ENCODE measurements around the gene PRICKLE4. TPM values are rescaled to one million over a fixed set of nuclear protein-coding genes. Genes with fewer than 3 reads are reported as not detected.

The PRICKLE4 gene
- total RNA-seq, 1 experiment from 2014 or later = 1.6 TPM

DNA sequence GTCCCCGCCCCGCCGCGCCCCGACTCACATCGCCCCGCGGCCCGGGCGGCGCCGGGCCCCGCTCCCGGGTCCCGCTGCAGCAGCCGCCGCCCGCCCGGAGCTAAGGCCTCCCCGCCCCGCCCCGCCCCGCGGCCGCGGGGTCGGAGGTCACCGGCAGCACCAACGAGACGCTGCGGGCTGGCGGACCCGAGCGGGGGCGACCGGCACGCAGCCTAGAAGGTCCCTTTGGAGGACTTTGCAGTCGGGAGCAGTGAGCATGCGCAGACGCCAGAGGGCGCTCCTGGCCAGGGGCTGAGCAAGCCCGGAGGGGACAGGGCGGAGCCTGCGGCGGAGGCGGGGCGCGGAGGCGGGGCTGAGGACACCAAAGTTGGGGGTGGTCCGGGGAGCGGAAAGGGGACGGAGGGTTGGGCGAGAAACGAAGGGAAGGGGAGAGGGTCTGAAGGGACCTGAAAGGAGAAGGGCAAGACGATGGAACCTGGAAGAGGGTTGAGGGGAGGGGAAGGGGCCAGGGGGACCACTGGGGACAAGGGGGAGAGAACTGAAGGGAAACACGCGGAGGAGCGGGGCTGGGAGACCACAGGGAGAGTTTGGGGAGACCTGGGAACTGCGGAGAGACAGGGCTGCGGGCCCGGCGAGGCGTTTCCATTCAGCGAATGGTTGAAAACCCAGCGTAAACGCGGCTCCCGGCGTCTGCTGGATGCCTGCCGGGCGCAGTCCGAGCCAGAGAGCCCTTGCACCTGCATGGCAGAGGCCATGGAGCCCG, 613 bp upstream of the PRICKLE4 start, which contains the start of gene FRS3:
TSS of gene FRS3 (minus strand) at position 113 of the 763 bp plus-strand sequence. CDS start 2,913 bp downstream, outside the sequence.
- BruUV-seq (replicated peaks) = no TSS peak
- TF ChIP-seq, protein P1, sequence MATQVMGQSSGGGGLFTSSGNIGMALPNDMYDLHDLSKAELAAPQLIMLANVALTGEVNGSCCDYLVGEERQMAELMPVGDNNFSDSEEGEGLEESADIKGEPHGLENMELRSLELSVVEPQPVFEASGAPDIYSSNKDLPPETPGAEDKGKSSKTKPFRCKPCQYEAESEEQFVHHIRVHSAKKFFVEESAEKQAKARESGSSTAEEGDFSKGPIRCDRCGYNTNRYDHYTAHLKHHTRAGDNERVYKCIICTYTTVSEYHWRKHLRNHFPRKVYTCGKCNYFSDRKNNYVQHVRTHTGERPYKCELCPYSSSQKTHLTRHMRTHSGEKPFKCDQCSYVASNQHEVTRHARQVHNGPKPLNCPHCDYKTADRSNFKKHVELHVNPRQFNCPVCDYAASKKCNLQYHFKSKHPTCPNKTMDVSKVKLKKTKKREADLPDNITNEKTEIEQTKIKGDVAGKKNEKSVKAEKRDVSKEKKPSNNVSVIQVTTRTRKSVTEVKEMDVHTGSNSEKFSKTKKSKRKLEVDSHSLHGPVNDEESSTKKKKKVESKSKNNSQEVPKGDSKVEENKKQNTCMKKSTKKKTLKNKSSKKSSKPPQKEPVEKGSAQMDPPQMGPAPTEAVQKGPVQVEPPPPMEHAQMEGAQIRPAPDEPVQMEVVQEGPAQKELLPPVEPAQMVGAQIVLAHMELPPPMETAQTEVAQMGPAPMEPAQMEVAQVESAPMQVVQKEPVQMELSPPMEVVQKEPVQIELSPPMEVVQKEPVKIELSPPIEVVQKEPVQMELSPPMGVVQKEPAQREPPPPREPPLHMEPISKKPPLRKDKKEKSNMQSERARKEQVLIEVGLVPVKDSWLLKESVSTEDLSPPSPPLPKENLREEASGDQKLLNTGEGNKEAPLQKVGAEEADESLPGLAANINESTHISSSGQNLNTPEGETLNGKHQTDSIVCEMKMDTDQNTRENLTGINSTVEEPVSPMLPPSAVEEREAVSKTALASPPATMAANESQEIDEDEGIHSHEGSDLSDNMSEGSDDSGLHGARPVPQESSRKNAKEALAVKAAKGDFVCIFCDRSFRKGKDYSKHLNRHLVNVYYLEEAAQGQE (IDR thresholded peaks at IDR 0.05; ENCODE audit: insufficient read depth in 1 of 2, low read depth in 2 of 2, low read length in 1 of 2) = peak in 1 of 2 experiments; percentile 56; a peak in 1 of 4 replicates
- TF ChIP-seq TCF7L2 (IDR thresholded peaks at IDR 0.05; ENCODE audit: low read depth, low read length) (no peak), SIN3A (IDR thresholded peaks at IDR 0.05; ENCODE audit: borderline replicate concordance, insufficient read depth, low read depth, low read length) (peak; percentile 80; the same call in 1 of the 2 replicates), POLR2AphosphoS5 (IDR thresholded peaks at IDR 0.05; ENCODE audit: low read depth, low read length) (peak; percentile 69)
- TF ChIP-seq, protein P2, sequence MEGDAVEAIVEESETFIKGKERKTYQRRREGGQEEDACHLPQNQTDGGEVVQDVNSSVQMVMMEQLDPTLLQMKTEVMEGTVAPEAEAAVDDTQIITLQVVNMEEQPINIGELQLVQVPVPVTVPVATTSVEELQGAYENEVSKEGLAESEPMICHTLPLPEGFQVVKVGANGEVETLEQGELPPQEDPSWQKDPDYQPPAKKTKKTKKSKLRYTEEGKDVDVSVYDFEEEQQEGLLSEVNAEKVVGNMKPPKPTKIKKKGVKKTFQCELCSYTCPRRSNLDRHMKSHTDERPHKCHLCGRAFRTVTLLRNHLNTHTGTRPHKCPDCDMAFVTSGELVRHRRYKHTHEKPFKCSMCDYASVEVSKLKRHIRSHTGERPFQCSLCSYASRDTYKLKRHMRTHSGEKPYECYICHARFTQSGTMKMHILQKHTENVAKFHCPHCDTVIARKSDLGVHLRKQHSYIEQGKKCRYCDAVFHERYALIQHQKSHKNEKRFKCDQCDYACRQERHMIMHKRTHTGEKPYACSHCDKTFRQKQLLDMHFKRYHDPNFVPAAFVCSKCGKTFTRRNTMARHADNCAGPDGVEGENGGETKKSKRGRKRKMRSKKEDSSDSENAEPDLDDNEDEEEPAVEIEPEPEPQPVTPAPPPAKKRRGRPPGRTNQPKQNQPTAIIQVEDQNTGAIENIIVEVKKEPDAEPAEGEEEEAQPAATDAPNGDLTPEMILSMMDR (IDR thresholded peaks at IDR 0.05) = peak; percentile 98
- in situ Hi-C loops (cut with HindIII; ENCODE audit: low pct_unique_long_range_greater_than_20kb, low sequenced_read_pairs) (no loop called here), intact Hi-C loops (cut with micrococcal nuclease; ENCODE audit: unreplicated experiment) (loop anchor here (5.0 to 10.0 kb wide), 3 partner anchors 45 to 262 kb away; partner anchors contain the start of gene TFEB)
- DNase-seq (ENCODE audit: low read depth, low spot score) = peak; percentile 71
- ChIA-PET POLR2A (interaction anchor here (0.6 kb wide), 1 partner anchor 273 kb away, joined by 7 read pairs; no protein-coding TSS in a partner anchor), CTCF (interaction anchor here (0.6 to 0.7 kb wide), 5 partner anchors 39 to 450 kb away, joined by 3 to 4 read pairs (median 3); no protein-coding TSS in a partner anchor)
- peak within 1 kb of the TSS; percentile 68 to 78 for H3K4me3 ChIP-seq (ENCODE audit: low read depth in 2 of 2, low read length in 2 of 2)
- peaks cover 2% of the 10 kb centered on the region; the same call in 1 of the 2 replicates for H3K36me3 ChIP-seq (ENCODE audit: control insufficient read depth, insufficient read depth, low read length)
- peaks cover 5% of the 10 kb centered on the region for H3K4me1 ChIP-seq (ENCODE audit: control insufficient read depth, insufficient read depth, low read length)
- no peaks in the 10 kb centered on the region for H3K27me3 ChIP-seq (ENCODE audit: control insufficient read depth, insufficient read depth, low read length)
- no peaks in the 10 kb centered on the region for H3K9me3 ChIP-seq (ENCODE audit: control insufficient read depth, insufficient read depth, low read depth, low read length)
- ATAC-seq = peak; percentile 93
- H3K27ac ChIP-seq (ENCODE audit: low read length) = peak within 1 kb of the TSS; percentile 74; the same call in 1 of the 2 replicates

DNA sequence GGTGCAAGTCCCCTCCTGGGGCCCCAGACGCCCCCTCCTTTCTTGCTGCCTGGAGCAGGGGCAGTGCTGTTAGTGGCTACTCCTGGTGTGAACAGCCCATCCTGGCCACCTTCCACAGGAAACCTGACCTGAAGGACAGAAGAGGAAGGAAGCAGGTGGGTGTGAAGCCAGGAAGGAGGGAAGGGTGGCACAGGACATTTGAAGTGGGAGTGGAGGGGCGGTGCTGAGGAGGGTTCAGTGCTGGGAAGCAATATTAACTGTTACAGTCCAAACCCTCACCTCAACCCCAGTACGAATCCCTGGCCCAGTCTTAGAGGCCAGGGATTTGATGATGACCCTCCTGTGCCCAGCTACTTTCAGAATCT, 766 bp downstream of the PRICKLE4 start:
- DNase-seq (ENCODE audit: low read depth, low spot score) (no peak), ATAC-seq (no peak)
- ChIA-PET POLR2A (interaction anchor here (0.5 to 0.6 kb wide), 2 partner anchors 211 to 247 kb away, joined by 3 to 6 read pairs; no protein-coding TSS in a partner anchor), CTCF (interaction anchor here (0.6 kb wide), 1 partner anchor 1454 kb away, joined by 6 read pairs; no protein-coding TSS in a partner anchor)
- Histone ChIP-seq H3K4me3 (ENCODE audit: low read depth in 2 of 2, low read length in 2 of 2) (peak overlapping the region; percentile 68 to 73; a peak in 3 of 4 replicates), H3K4me1 (ENCODE audit: control insufficient read depth, insufficient read depth, low read length) (peaks cover 8% of the 10 kb centered on the region), H3K27me3 (ENCODE audit: control insufficient read depth, insufficient read depth, low read length) (no peaks in the 10 kb centered on the region), H3K36me3 (ENCODE audit: control insufficient read depth, insufficient read depth, low read length) (no peaks in the 10 kb centered on the region; the same call in 1 of the 2 replicates), H3K9me3 (ENCODE audit: control insufficient read depth, insufficient read depth, low read depth, low read length) (no peaks in the 10 kb centered on the region), H3K27ac (ENCODE audit: low read length) (no peak overlapping the region)
- in situ Hi-C loops (cut with HindIII; ENCODE audit: low pct_unique_long_range_greater_than_20kb, low sequenced_read_pairs) (no loop called here), intact Hi-C loops (cut with micrococcal nuclease; ENCODE audit: unreplicated experiment) (loop anchor here (5.0 to 10.0 kb wide), 2 partner anchors 47 to 261 kb away; partner anchors contain the start of gene TFEB)
- TF ChIP-seq, protein P2 (IDR thresholded peaks at IDR 0.05) = no peak
- TF ChIP-seq SIN3A (IDR thresholded peaks at IDR 0.05; ENCODE audit: borderline replicate concordance, insufficient read depth, low read depth, low read length) (no peak), POLR2AphosphoS5 (IDR thresholded peaks at IDR 0.05; ENCODE audit: low read depth, low read length) (no peak), TCF7L2 (IDR thresholded peaks at IDR 0.05; ENCODE audit: low read depth, low read length) (no peak)
- TF ChIP-seq, protein P1 (IDR thresholded peaks at IDR 0.05; ENCODE audit: insufficient read depth in 1 of 2, low read depth in 2 of 2, low read length in 1 of 2) = no peak
- BruUV-seq (replicated peaks) = no TSS peak

All from Panc1 (cell line).